ENCODE measurements around the gene NTMT1. TPM values are rescaled to one million over a fixed set of nuclear protein-coding genes. Genes with fewer than 3 reads are reported as not detected.
"Not testable (repeated sequence)": the region's sequence is repeated elsewhere in the genome, so short reads cannot be mapped to it uniquely, and the experiment has no call there.

NTMT1 gene, protein sequence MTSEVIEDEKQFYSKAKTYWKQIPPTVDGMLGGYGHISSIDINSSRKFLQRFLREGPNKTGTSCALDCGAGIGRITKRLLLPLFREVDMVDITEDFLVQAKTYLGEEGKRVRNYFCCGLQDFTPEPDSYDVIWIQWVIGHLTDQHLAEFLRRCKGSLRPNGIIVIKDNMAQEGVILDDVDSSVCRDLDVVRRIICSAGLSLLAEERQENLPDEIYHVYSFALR
- total RNA-seq, result 15.7 and 20.1 TPM in 2 replicates

GRCh38 chr9:129626079-129626624, at the start of gene NTMT1:
Gene NTMT1 (plus strand): TSS chr9:129626163. CDS start chr9:129632704, 6,541 bp downstream.
- DNase-seq, result peak; percentile 89

- DNase-seq, result peak; percentile 95
Measured at GRCh38 chr9:129576546-129577543, 49.1 kb upstream of the NTMT1 start.

DNA sequence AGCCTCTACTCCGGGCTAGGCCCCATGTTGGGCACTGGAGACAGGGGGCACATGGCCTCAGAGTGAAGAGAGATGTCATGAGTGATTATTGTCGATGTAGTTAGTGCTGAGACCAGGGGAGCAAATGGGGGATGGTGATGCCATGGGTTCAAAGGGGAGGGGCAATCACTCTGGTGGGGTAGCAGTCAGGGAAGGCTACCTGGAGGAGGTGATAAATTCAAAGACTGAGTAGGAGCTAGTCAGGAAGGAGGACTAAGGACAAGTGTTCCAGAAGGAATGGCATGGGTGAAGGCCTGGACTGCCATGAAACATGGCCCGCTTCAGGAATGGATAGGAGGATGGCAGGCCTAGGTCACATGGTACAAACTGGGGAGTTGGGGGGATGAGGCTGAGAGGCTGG, 46.7 kb upstream of the NTMT1 start:
- DNase-seq, result no peak

- no peak for DNase-seq
Measured at GRCh38 chr9:129580211-129580915, 45.6 kb upstream of the NTMT1 start.

GRCh38 chr9:129581505-129582189, 44.3 kb upstream of the NTMT1 start:
- DNase-seq, result no peak

GRCh38 chr9:129582855-129583254, 43.1 kb upstream of the NTMT1 start:
- no peak for DNase-seq

DNA sequence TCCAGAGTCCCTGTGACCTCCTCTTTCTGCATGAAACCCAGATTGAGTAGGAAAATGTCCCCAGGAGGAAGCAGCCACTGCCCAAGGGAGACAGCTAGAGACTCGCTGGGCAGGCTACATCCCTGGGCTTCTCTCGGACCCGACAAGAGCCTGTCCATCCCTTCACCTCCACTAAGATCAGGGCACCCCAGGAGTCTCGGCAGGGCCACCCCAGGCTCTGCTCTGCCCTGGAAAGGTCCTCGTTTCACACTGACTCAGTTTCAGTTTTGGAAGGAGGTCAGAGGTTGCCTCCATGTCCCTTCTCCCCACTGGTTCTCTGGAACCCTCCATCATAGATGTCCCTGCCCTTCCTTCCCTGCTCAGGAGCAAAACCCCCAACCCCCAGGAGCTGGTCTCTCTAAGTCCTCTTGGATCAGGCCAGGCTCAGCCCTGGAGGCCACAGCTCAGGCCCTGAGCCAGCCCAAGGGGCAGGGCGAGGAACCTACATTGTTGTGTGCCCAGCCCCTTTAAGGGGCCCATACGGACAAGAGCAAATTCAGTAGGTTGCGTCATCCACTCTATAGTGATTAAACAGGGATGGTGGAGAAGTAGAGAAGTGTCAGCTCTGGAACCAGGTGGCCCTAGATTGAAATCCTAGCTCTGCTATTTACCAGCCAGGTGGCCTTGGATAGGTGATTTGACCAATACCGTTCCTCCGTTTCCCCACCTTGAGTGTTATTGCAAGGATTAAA, 42.5 kb upstream of the NTMT1 start:
- no peak for DNase-seq

DNA sequence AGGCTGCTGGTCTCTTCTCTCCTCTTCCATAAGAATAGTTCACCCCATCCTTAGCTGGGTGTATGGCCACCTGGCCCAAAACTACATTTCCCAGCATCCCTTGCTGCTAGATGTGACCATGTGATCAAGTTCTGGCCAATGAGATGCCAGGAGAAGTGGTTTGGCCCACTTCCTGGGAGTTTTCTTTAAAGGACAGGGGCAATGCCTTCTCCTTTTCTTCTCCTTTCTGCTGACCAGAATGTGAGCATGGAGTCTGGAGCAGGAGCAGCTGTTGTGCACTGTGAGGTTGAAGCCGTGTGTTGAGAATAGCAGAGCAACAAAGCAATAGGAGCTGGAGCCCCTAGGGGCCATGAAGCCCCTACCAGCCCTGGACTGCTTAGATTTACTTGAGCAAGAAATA, 41.8 kb upstream of the NTMT1 start:
- peak; percentile 77 for DNase-seq

- DNase-seq, result no peak
Measured at GRCh38 chr9:129585352-129585751, 40.6 kb upstream of the NTMT1 start.

- no peak for DNase-seq
Measured at GRCh38 chr9:129586245-129586644, 39.7 kb upstream of the NTMT1 start.

GRCh38 chr9:129586685-129587084, 39.3 kb upstream of the NTMT1 start:
- DNase-seq, result no peak

DNA sequence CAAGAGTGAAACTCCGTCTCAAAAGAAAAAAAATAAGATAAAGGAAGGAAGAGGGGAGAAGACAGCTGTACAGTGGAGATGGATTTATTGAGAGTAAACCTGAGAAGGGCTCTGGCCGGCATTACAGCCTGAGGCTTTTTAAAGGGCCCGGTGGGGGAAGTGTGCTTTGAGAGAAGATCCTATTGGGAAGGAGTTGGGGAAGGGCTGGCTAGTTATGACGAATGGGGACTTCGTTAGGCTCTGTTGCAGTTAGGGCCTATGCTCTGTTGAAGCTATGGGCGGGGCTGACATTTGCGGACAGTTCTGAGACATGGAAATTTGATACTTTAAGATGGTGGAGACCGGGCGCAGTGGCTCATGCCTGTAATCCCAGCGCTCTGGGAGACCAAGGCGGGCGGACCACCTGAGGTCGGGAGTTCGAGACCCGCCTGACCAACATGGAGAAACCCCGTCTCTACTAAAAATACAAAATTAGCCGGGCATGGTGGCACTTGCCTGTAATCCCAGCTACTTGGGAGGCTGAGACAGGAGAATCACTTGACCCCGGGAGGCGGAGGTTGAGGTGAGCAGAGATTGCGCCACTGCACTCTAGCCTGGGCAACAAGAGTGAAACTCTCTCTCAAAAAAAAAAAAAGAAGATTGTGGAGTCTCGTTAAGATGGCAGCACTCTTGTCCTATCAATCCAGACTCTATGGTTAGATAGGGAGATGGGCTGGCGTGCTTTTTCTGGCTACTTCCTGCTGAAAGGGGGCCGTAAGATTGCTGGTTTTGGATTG, 38.3 kb upstream of the NTMT1 start:
- DNase-seq, result no peak

GRCh38 chr9:129590466-129590865, 35.5 kb upstream of the NTMT1 start:
- DNase-seq, result no peak

DNA sequence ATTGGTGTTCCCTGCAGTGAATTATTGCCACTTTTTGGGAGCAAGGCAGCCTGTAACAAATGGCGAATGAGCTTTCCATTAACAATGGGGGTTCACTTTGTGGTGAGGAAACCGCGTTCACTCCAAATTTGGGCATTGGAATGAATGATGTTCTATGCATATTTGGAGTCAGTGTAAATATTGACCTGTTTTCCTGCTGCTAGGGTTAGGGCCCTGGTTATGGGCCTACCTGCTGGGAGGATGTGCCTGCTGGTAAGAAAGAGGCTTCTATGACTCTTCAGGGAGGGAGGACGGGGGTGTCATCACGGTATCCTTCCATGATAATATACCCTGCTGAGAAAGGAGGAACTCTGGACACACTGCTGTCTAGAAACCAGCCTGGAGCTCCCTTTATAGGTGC, 34.0 kb upstream of the NTMT1 start:
- DNase-seq, result no peak

DNA sequence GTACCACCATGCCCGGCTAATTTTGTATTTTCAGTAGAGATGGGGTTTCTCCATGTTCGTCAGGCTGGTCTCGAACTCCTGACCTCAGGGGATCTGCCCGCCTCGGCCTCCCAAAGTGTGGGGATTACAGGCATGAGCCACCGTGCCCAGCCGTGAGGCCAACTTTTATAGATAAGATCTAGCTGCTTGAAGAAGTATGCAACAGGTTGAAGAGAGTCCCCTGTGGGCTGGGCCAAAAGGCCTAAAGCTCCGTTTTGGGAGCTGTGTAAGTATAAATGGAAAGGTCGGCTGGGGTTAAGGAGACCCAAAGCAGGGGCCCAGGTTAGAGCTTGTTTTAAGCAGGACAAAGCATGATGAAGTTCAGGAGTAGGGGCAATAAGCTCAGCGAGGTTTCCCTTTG, 33.2 kb upstream of the NTMT1 start:
- DNase-seq, result not testable (repeated sequence)

DNA sequence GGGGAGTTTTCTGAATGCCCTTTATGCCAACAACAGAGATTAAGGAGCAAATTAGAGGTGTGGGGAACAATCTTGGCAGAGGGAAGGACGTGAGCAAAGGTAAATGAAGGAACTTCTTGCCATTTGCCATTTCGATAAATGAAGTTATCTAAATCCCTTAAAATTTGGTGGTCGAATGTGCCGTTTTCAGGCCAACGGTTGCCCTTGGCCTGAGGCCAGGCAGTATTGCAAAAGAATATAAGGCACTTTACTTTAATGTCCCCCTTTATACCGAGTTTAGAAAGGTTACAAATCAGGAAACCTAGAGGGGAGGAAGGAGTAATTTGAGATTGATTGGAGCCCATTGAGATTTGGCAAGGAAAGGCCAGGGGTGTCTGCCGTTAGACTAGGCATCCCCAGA, 31.3 kb upstream of the NTMT1 start:
- DNase-seq, result no peak

DNA sequence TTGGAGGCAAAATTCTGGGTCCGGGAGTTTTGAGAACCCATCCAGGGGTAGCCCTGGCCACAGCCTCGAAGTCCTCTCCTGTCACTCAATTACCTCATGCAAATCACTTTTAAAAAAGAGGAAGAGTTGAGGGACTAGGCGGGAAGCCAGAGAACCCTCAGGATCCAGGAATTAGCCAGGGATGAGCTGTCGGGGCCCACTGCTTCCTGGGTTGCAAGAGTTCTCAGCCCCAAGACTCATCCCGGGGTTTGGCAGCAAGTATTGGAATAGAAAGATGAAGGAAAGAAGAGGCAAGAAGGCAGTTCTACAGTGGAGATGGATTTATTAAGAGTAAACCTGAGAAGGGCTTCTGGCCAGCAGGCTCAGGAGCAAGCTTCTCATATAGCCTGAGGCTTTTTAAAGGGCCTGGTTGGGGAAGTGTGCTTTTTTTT, 30.6 kb upstream of the NTMT1 start:
- DNase-seq, result no peak

- no peak for DNase-seq
Measured at GRCh38 chr9:129595903-129596540, 29.9 kb upstream of the NTMT1 start.

DNA sequence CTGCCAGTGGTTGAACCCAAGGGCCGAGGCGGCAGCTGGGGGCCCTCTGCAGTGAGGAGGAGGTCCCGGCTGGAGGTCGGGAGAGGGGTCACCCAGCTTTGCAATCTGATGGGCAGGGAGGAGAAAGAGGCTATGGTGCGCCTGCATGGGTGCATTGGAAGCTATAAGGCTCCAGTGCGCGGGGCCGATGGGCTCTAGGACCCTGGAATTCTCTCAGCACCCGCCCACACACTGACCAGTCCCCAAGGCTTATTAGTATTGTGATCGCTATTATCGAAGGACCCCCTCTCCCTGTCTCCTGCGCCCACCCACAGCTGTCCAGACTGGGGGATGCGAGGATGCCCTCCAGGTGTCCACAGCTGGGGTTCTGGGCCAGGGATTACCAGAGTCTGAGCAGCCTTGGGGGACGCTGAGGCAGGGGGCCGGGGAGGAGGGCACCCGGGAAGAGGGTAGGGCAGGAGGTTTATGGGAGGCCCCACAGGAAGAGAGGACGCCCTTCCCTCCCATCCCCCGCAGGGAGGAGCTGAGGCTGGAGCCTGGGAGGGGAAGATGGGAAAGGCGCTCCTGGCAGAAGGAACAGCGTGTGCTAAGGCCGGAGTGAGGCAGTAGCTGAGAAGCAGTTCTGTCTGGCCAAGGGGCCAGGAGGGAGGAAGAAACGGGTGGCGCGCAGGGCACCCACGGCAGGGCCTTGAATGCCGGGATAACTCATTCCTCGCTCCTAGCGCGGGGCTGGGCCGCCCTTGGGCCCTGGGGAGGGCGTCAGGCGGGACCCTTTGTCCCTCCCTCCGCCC, 29.2 kb upstream of the NTMT1 start:
- DNase-seq, result no peak
